ENCODE results near the gene INPP5A.

Gene INPP5A

GRCh38 chr10:132636358-132636757 is 98.8 kb downstream of the INPP5A start:
- Histone ChIP-seq H3K27me3 (ENCODE audit: insufficient read depth, low read depth, severe bottlenecking) (no peaks in the 10 kb centered on the region), H3K27ac (no peak overlapping the region), H3K36me3 (no peaks in the 10 kb centered on the region), H3K4me3 (ENCODE audit: low read depth, low read length) (no peak overlapping the region), H3K9me3 (ENCODE audit: severe bottlenecking) (no peaks in the 10 kb centered on the region)
- TF ChIP-seq CTCF (IDR thresholded peaks at IDR 0.05; ENCODE audit: low read depth, low read length), result no peak
- DNase-seq, result peak; percentile 3

DNA sequence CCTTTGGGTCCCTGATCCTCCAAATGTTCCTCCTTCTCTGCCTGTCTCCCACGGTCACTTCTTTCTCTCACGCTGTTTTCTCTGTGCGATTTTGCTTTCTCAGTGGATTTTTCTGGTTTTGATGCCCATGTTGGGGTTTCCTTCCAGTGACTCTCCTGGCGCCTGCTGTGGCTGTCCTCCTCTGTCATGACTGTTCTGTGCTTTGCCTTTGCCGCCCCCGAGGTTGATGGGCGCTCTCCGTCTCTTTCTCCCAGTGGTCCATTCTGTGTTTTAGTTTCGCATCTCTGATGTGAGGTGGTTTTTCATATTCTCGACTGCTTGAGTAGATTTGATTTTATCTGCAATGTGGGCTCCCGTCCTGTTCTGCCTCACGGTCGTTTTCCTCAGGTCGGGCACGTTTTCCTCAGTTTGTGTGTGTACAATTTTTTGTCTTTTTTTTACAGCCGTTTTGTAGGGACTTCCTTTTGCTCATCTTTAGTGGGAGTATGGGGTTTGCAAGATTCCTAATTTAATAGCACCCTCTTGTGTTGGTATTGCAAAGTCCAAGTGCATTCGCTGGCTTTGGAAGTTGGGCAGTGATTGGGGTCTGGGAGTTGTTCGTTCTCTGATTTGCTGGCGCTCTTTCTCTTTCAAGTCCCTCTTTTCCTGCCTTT is 100.0 kb downstream of the INPP5A start:
- no peaks in the 10 kb centered on the region for H3K27me3 ChIP-seq (ENCODE audit: insufficient read depth, low read depth, severe bottlenecking)
- no peak overlapping the region for H3K27ac ChIP-seq
- H3K36me3 ChIP-seq, result no peaks in the 10 kb centered on the region
- peak; percentile 66 for TF ChIP-seq CTCF (IDR thresholded peaks at IDR 0.05; ENCODE audit: low read depth, low read length)
- no peak overlapping the region for H3K4me3 ChIP-seq (ENCODE audit: low read depth, low read length)
- peak; percentile 26 for DNase-seq
- H3K9me3 ChIP-seq (ENCODE audit: severe bottlenecking), result no peaks in the 10 kb centered on the region

DNA sequence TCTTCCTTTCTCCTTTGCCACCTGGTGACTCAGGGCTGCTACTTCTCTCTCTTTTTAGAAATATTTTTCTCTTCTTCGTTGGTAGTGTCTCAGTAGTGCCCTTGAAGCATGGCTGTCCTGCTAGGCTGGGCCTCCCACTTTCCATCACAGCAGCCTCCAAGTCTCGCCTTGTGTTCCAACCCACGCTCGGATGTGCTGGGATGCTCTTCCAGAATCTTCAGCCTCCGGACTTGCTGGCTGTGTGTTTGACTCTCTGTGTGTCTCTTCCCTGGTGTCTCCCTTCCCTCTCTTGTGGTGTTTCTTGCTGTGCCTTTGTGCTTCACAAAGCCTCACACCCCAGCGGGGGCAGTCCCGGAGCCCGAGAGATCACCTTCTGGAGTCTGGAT is 100.5 kb downstream of the INPP5A start:
- DNase-seq, result no peak
- Histone ChIP-seq H3K4me3 (ENCODE audit: low read depth, low read length) (no peak overlapping the region), H3K9me3 (ENCODE audit: severe bottlenecking) (no peaks in the 10 kb centered on the region), H3K27me3 (ENCODE audit: insufficient read depth, low read depth, severe bottlenecking) (no peaks in the 10 kb centered on the region), H3K36me3 (no peaks in the 10 kb centered on the region), H3K27ac (no peak overlapping the region)
- no peak for TF ChIP-seq CTCF (IDR thresholded peaks at IDR 0.05; ENCODE audit: low read depth, low read length)

- H3K9me3 ChIP-seq (ENCODE audit: severe bottlenecking), result no peaks in the 10 kb centered on the region
- no peak overlapping the region for H3K4me3 ChIP-seq (ENCODE audit: low read depth, low read length)
- no peaks in the 10 kb centered on the region for H3K27me3 ChIP-seq (ENCODE audit: insufficient read depth, low read depth, severe bottlenecking)
- TF ChIP-seq CTCF (IDR thresholded peaks at IDR 0.05; ENCODE audit: low read depth, low read length), result no peak
- H3K36me3 ChIP-seq, result no peaks in the 10 kb centered on the region
- no peak for DNase-seq
- no peak overlapping the region for H3K27ac ChIP-seq
These were observed 101.9 kb downstream of the INPP5A start for GRCh38 chr10:132639470-132639869.

GRCh38 chr10:132640326-132641125 is 102.9 kb downstream of the INPP5A start:
- DNase-seq, result no peak
- TF ChIP-seq CTCF (IDR thresholded peaks at IDR 0.05; ENCODE audit: low read depth, low read length), result no peak
- Histone ChIP-seq H3K36me3 (no peaks in the 10 kb centered on the region), H3K4me3 (ENCODE audit: low read depth, low read length) (no peak overlapping the region), H3K9me3 (ENCODE audit: severe bottlenecking) (no peaks in the 10 kb centered on the region), H3K27me3 (ENCODE audit: insufficient read depth, low read depth, severe bottlenecking) (no peaks in the 10 kb centered on the region), H3K27ac (no peak overlapping the region)

All from WERI-Rb-1 (cell line).